GM23248 (cell line): ENCODE data around the gene EYA4.

Experiments used
- EZH2 ChIP-seq: fragments of 200-600 bp; sonication (generic); IDR thresholded peaks from 2 replicates; pipeline ENCODE4 v1.6.1; 2018; ENCODE audit warnings: antibody characterized with exemption, mild to moderate bottlenecking; ENCODE audit not compliant: insufficient read depth, poor library complexity, severe bottlenecking
- EZH2phosphoT487 ChIP-seq: fragments of 200-600 bp; sonication (generic); IDR thresholded peaks from 2 replicates; pipeline ENCODE4 v1.6.1; 2018; ENCODE audit warnings: antibody characterized with exemption, moderate library complexity, mild to moderate bottlenecking, low read depth; ENCODE audit not compliant: insufficient read depth

GRCh38 chr6:133424359-133424758, 183.2 kb downstream of the EYA4 start:
- TF ChIP-seq EZH2phosphoT487: no peak
- no peak for TF ChIP-seq EZH2
